Right lobe of liver (tissue), 6 donors: ENCODE results near the gene FAM240B. TPM values are rescaled to one million over a fixed set of nuclear protein-coding genes. Genes with fewer than 3 reads are reported as not detected.

ENCODE experiments used
- ATAC-seq, 4 donors: fragments of 200-7000 bp; cut with Tn5 transposase; one replicate each; pipeline ENCODE4 v1.9.1; 2020; ENCODE audit warnings: mild to moderate bottlenecking in 4 of 4, moderate library complexity in 4 of 4
- DNase-seq, 3 donors: peaks; one replicate each; pipeline ENCODE4 v3.0.0-alpha.2; 2020
- H3K27ac ChIP-seq, 3 donors: fragments of 200-600 bp; one replicate each; pipeline ENCODE4 v1.8.0; 2022
- H3K27me3 ChIP-seq, 2 donors: fragments of 200-600 bp; one replicate each; pipeline ENCODE4 v1.8.0; 2022
- H3K36me3 ChIP-seq, 4 donors: fragments of 200-600 bp; sonication (generic) in 1 of 4; one replicate each; pipeline versions ENCODE4 v1.5.1 to v1.8.0; 2017 to 2022; ENCODE audit warnings: control low read depth in 1 of 4
- H3K4me1 ChIP-seq, 4 donors: fragments of 200-600 bp; sonication (generic) in 1 of 4; one replicate each; pipeline versions ENCODE4 v1.5.1 to v1.8.0; 2017 to 2022; ENCODE audit warnings: control low read depth in 1 of 4
- H3K4me3 ChIP-seq, 3 donors: fragments of 200-600 bp; one replicate each; pipeline ENCODE4 v1.8.0; 2022
- H3K9me3 ChIP-seq, 4 donors: fragments of 200-600 bp; sonication (generic) in 1 of 4; one replicate each; pipeline versions ENCODE4 v1.5.1 to v1.8.0; 2017 to 2022; ENCODE audit warnings: control low read depth in 1 of 4
- CTCF ChIP-seq, 4 donors: fragments of 200-600 bp in 3 of 4; fragments of 450-650 bp in 1 of 4; IDR thresholded peaks; one replicate each; pipeline versions ENCODE4 v1.5.1 to v1.8.0; 2016 to 2022; ENCODE audit warnings: antibody characterized with exemption in 4 of 4, mild to moderate bottlenecking in 2 of 4
- POLR2A ChIP-seq: fragments of 450-650 bp; IDR thresholded peaks from one replicate; pipeline ENCODE4 v1.6.1; 2017; ENCODE audit warnings: antibody characterized with exemption, mild to moderate bottlenecking
- WGBS: methylation state at CpG from one replicate; pipeline ENCODE4 v1.1.6; 2018; ENCODE audit warnings: low coverage, low lambda C conversion rate; ENCODE audit not compliant: insufficient coverage; ENCODE audit errors: missing lambda C conversion rate; 5-methylcytosine and 5-hydroxymethylcytosine counted together
- intact Hi-C, 2 donors: fragments of 100-400 bp; cut with DNase I; formaldehyde crosslinking; loops; one replicate each; pipeline versions ENCODE4 v1.11.2 to v1.14.1; 2022
- total RNA-seq, 6 experiments: library from RNA; depleted of rRNA in 2 of 6; stranded (reverse); fragments of >200 nt in 2 of 6; fragmentation: NEBNext Ultra II Directional in 3 of 6; extraction: Animal tissue kit (Norgen Biotek cat#: 25700) in 3 of 6; gene quantifications; one replicate each; pipeline versions ENCODE4 v1.1.0 to v1.2.4, GENCODE V29; 2016 to 2023
- donor health status: DM: no; HTN: yes; CAD: no.
- donor health status: DM: no; HTN: no; CAD: no.
- donor health status: DM: no; HTN: no; CAD: no.
- donor health status: DM: no; HTN: yes; CAD: no.
- donor health status: DM: no; HTN: yes; CAD: no.

The FAM240B gene
- total RNA-seq, 6 experiments from 2014 or later, result not detected

GRCh38 chr9:38670542-38671371 is 49.2 kb downstream of the FAM240B start:
- ATAC-seq (no peak), DNase-seq (no peak)
- H3K27me3 ChIP-seq, result no peaks in the 10 kb centered on the region
- 63% methylated on average over 5 of the region's 5 CpGs for WGBS
- no peak overlapping the region for H3K4me3 ChIP-seq
- intact Hi-C loops, result no loop called here
- H3K36me3 ChIP-seq, result no peaks in the 10 kb centered on the region
- H3K27ac ChIP-seq, result no peak overlapping the region
- peaks cover 0 to 3% (median 0%) of the 10 kb centered on the region in 4 donors for H3K4me1 ChIP-seq
- TF ChIP-seq CTCF (IDR thresholded peaks at IDR 0.05) (no peak), POLR2A (no peak)
- no peaks in the 10 kb centered on the region for H3K9me3 ChIP-seq

DNA sequence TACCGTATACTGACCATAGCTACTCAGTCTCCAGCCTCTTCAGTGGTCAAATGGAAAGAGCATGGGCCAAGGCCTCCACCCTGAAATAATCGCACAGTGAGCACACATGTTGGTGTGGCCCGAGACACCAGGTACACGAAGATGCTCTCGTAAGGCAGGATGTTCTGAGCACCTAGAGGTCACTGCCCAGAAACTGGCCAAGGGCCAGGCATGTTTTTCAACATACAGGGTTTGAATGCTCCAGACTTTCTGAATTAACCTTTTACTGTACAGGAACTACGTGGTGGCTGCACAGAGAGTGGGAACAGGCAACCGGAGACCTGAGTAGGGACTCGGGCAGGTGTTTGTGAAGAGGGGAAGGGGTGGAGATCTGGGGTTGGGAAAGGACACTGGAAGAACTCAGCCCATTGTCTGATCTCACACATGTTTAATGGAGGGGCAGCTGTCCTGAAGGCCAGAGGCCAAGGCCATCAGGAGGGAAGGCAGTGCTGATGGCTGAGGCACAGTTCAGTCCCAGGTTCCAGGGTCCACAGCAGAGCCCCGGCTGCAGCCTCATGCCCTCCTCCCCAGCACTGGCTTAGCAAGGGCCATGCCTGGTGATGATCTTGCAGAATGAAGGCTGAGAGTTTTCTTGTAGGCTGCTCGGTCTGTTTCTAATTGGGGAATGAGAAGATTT is 51.0 kb downstream of the FAM240B start:
- intact Hi-C loops, result no loop called here
- H3K9me3 ChIP-seq, result no peaks in the 10 kb centered on the region
- H3K36me3 ChIP-seq, result no peaks in the 10 kb centered on the region
- ATAC-seq, result peak in 1 of 4 donors; percentile 22
- H3K4me3 ChIP-seq, result no peak overlapping the region
- TF ChIP-seq POLR2A, result no peak
- no peak for TF ChIP-seq CTCF (IDR thresholded peaks at IDR 0.05)
- H3K4me1 ChIP-seq, result peaks cover 0 to 3% (median 0%) of the 10 kb centered on the region in 4 donors
- H3K27ac ChIP-seq, result no peak overlapping the region
- no peak for DNase-seq
- 60% methylated on average over 6 of the region's 10 CpGs for WGBS
- H3K27me3 ChIP-seq, result no peaks in the 10 kb centered on the region

DNA sequence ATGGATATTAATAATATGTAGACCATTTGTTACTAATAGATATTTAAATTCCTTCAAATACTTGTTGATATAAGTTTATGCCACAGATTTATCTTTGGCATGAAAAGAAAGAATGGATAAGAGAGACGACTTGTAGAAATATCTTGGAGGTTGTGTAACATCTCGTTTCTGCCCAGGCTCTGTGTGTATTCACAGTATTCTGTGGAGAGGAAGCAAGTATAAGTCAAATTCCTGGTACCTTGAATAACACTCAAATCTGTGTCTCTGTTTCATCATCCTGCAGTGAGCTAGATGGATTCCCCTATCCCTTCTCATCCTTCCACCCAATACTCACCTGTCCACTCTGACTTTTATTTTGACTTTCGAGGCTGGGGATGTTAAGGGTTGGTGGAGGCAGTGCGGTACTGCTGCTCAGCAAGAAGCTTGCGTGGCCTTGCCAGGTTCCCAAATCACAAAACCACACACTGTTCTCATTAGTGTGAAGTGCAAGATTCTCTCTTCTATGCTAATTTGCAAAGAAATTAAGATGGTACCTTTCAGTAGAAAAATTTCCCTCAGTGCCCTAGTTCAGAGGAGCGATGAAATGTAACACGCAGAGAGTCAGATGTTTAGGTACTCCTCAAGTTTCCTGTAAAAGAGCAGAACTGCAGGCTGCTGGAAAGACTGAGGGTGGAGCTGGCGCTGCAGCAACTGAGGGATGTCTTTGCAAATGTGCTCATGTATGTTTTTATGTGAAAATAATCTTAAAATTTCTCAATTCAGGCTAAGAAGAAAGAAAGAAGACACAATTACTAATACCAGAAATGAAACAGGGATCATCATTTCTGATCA is 57.0 kb downstream of the FAM240B start:
- DNase-seq (no peak), ATAC-seq (no peak)
- Histone ChIP-seq H3K36me3 (no peaks in the 10 kb centered on the region), H3K4me1 (no peaks in the 10 kb centered on the region), H3K27me3 (no peaks in the 10 kb centered on the region), H3K27ac (no peak overlapping the region), H3K4me3 (no peak overlapping the region), H3K9me3 (no peaks in the 10 kb centered on the region)
- TF ChIP-seq CTCF (IDR thresholded peaks at IDR 0.05) (peak in 1 of 4 donors; percentile 24), POLR2A (no peak)
- intact Hi-C loops, result no loop called here
- WGBS, result 57% methylated on average over 8 of the region's 8 CpGs

GRCh38 chr9:38659538-38659937 is 60.4 kb downstream of the FAM240B start:
- Histone ChIP-seq H3K4me3 (no peak overlapping the region), H3K9me3 (no peaks in the 10 kb centered on the region), H3K27ac (no peak overlapping the region), H3K4me1 (no peaks in the 10 kb centered on the region), H3K27me3 (no peaks in the 10 kb centered on the region), H3K36me3 (no peaks in the 10 kb centered on the region)
- no peak for ATAC-seq
- no peak for TF ChIP-seq POLR2A
- no peak for TF ChIP-seq CTCF (IDR thresholded peaks at IDR 0.05)
- WGBS, result 74% methylated on average over 7 of the region's 7 CpGs
- DNase-seq, result no peak
- intact Hi-C loops, result no loop called here
